Smooth muscle cell (in vitro differentiated cells): ENCODE results near the gene GPR176. TPM values are rescaled to one million over a fixed set of nuclear protein-coding genes. Genes with fewer than 3 reads are reported as not detected.

ENCODE experiments used
- DNase-seq: peaks from one replicate; lab custom pipeline; 2025; ENCODE audit not compliant: unreplicated experiment; lab: John Stamatoyannopoulos, UW
- H2AFZ ChIP-seq: fragments of 200-600 bp; sonication (generic); 2 replicates; pipeline ENCODE4 v1.6.0; 2016; ENCODE audit warnings: antibody characterized with exemption, low read depth, mild to moderate bottlenecking
- H3F3A ChIP-seq: fragments of 200-600 bp; sonication (generic); 2 replicates; pipeline ENCODE4 v1.6.0; 2017; ENCODE audit warnings: antibody characterized with exemption, low read depth
- H3K27ac ChIP-seq: fragments of 200-600 bp; sonication (generic); 2 replicates; pipeline ENCODE4 v1.5.1; 2016; ENCODE audit warnings: low read depth, mild to moderate bottlenecking
- H3K27me3 ChIP-seq: fragments of 200-600 bp; sonication (generic); 2 replicates; pipeline ENCODE4 v1.6.1; 2016; ENCODE audit warnings: low read depth, mild to moderate bottlenecking
- H3K36me3 ChIP-seq: fragments of 200-600 bp; sonication (generic); 2 replicates; pipeline ENCODE4 v1.5.1; 2016; ENCODE audit warnings: low read depth
- H3K4me1 ChIP-seq: fragments of 200-600 bp; sonication (generic); 2 replicates; pipeline ENCODE4 v1.5.1; 2016; ENCODE audit warnings: low read depth
- H3K4me2 ChIP-seq: fragments of 200-600 bp; sonication (generic); 2 replicates; pipeline ENCODE4 v1.6.0; 2016; ENCODE audit warnings: mild to moderate bottlenecking
- H3K4me3 ChIP-seq: fragments of 200-600 bp; sonication (generic); 2 replicates; pipeline ENCODE4 v1.5.1; 2016; ENCODE audit warnings: mild to moderate bottlenecking
- H3K79me2 ChIP-seq: fragments of 200-600 bp; sonication (generic); 2 replicates; pipeline ENCODE4 v1.6.0; 2016; ENCODE audit warnings: low read depth, mild to moderate bottlenecking
- H3K9ac ChIP-seq: fragments of 200-600 bp; sonication (generic); 2 replicates; pipeline ENCODE4 v1.6.0; 2016; ENCODE audit warnings: low read depth
- H3K9me3 ChIP-seq: fragments of 200-600 bp; sonication (generic); replicated peaks from 2 replicates; pipeline ENCODE4 v1.5.1; 2016; ENCODE audit warnings: low read depth
- H4K20me1 ChIP-seq: fragments of 200-600 bp; sonication (generic); 2 replicates; pipeline ENCODE4 v1.6.0; 2016; ENCODE audit warnings: low read depth
- WGBS: methylation state at CpG from one replicate; pipeline ENCODE4 v1.1.7; 2016; ENCODE audit warnings: low lambda C conversion rate; 5-methylcytosine and 5-hydroxymethylcytosine counted together
- polyA plus RNA-seq: library from polyadenylated mRNA; unstranded; fragments of >200 nt; fragmentation: Nextera tagmentation; extraction: Ambion mirVana; gene quantifications from 2 replicates; pipeline ENCODE4 v1.2.1, GENCODE V29; 2016
- small RNA-seq: library from RNA; depleted of rRNA; stranded (forward); fragments of <200 nt; gene quantifications from one replicate; pipeline ENCODE3, GENCODE V24; 2014
- total RNA-seq: library from RNA; depleted of rRNA; stranded (reverse); fragments of >200 nt; gene quantifications from 2 replicates; pipeline ENCODE4 v1.2.3, GENCODE V29; 2014
- TF ChIP-seq, protein P1 (sequence below): fragments of 200-600 bp; sonication (generic); IDR thresholded peaks from 2 replicates; pipeline ENCODE4 v1.5.1; 2017; ENCODE audit warnings: borderline replicate concordance, mild to moderate bottlenecking, antibody characterized with exemption; ENCODE audit not compliant: insufficient read depth, poor library complexity, severe bottlenecking

The GPR176 gene
- total and polyA plus RNA-seq, 2 experiments from 2014 or later = 20.0 to 22.4 TPM

- no peaks in the 10 kb centered on the region for H3K4me1 ChIP-seq
- DNase-seq = no peak
- no peak overlapping the region for H3K4me3 ChIP-seq
- no peaks in the 10 kb centered on the region for H4K20me1 ChIP-seq
- no peaks in the 10 kb centered on the region for H3F3A ChIP-seq
- H3K27ac ChIP-seq = no peak overlapping the region
- no peaks in the 10 kb centered on the region for H3K79me2 ChIP-seq
- no peaks in the 10 kb centered on the region for H3K9me3 ChIP-seq
- WGBS = 49% methylated on average over 2 of the region's 2 CpGs
- TF ChIP-seq, protein P1, sequence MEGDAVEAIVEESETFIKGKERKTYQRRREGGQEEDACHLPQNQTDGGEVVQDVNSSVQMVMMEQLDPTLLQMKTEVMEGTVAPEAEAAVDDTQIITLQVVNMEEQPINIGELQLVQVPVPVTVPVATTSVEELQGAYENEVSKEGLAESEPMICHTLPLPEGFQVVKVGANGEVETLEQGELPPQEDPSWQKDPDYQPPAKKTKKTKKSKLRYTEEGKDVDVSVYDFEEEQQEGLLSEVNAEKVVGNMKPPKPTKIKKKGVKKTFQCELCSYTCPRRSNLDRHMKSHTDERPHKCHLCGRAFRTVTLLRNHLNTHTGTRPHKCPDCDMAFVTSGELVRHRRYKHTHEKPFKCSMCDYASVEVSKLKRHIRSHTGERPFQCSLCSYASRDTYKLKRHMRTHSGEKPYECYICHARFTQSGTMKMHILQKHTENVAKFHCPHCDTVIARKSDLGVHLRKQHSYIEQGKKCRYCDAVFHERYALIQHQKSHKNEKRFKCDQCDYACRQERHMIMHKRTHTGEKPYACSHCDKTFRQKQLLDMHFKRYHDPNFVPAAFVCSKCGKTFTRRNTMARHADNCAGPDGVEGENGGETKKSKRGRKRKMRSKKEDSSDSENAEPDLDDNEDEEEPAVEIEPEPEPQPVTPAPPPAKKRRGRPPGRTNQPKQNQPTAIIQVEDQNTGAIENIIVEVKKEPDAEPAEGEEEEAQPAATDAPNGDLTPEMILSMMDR = peak; percentile 96
- H3K4me2 ChIP-seq = no peak overlapping the region
- H3K9ac ChIP-seq = no peak overlapping the region
- no peaks in the 10 kb centered on the region for H3K27me3 ChIP-seq
- no peak overlapping the region for H2AFZ ChIP-seq
- H3K36me3 ChIP-seq = no peaks in the 10 kb centered on the region
Observed at GRCh38 chr15:39756806-39757522, 163.1 kb downstream of the GPR176 start.

DNA sequence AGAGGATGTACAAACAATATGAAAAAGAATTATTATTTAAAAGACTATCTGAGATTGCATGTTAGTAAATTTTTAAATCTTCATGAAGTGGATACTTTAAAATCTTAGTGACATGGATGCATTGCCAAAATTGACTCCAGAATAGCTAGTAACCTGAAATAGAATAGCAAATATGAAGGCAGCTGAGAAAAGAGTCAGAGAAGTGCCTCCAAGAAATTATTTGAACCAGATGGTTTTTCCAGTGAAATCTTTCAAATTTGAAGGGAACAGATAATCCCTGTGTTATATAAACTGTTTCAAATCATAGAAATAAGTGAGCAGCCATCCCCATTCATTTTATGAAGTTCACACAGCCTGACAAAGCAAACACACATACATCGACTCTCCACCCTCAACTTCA, 167.1 kb downstream of the GPR176 start:
- DNase-seq = no peak
- WGBS = 92% methylated on average over 1 of the region's 1 CpG
- Histone ChIP-seq H2AFZ (no peak overlapping the region), H3K4me3 (no peak overlapping the region), H4K20me1 (no peaks in the 10 kb centered on the region), H3K79me2 (no peaks in the 10 kb centered on the region), H3K27me3 (no peaks in the 10 kb centered on the region), H3K4me2 (no peak overlapping the region), H3K27ac (no peak overlapping the region), H3K9me3 (no peaks in the 10 kb centered on the region), H3K36me3 (no peaks in the 10 kb centered on the region), H3F3A (no peaks in the 10 kb centered on the region), H3K4me1 (no peaks in the 10 kb centered on the region), H3K9ac (no peak overlapping the region)
- TF ChIP-seq, protein P1 = no peak

DNA sequence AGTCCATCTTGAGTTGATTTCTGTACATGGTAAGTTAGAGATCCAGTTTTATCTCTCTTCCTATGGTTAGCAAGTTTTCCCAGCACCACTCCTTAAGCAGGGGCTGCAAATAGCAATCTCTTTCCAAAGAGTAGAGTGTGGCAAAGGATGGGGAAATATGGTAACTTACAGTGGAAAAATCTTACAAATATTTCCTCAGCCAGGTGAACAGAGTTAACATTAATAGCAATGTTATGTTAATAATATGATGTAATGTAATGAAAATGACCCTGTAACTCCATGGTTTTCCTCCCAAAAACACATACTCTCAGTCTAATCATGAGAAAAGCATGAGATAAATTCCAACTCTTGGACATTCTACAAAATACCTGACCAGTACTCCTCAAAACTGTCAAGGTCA, 167.8 kb downstream of the GPR176 start:
- Histone ChIP-seq H3K4me2 (no peak overlapping the region), H2AFZ (no peak overlapping the region), H3K27me3 (no peaks in the 10 kb centered on the region), H3F3A (no peaks in the 10 kb centered on the region), H3K27ac (no peak overlapping the region), H3K4me1 (no peaks in the 10 kb centered on the region), H3K9me3 (no peaks in the 10 kb centered on the region), H3K4me3 (no peak overlapping the region), H3K9ac (no peak overlapping the region), H3K79me2 (no peaks in the 10 kb centered on the region), H4K20me1 (no peaks in the 10 kb centered on the region), H3K36me3 (no peaks in the 10 kb centered on the region)
- DNase-seq = no peak
- TF ChIP-seq, protein P1 = no peak

Small RNA genes lying within 50 kb of the gene (small RNA-seq; reads per million reads assigned to genes)
- not detected for gene RF00019

Other genes with a start within 250 kb of the GPR176 start
- 0.13 and 2.8 TPM in 2 replicates for gene FSIP1, start 137.4 kb downstream of the GPR176 start, total RNA-seq
- gene FSIP1, start 137.4 kb downstream of the GPR176 start, polyA plus RNA-seq = 0.43 and 0.59 TPM in 2 replicates
- 56.5 and 59.0 TPM in 2 replicates for gene EIF2AK4, start 13.8 kb upstream of the GPR176 start, total RNA-seq
- 69.2 and 72.9 TPM in 2 replicates for gene EIF2AK4, start 13.8 kb upstream of the GPR176 start, polyA plus RNA-seq
- 307 and 356 TPM in 2 replicates for gene SRP14, start 118.9 kb upstream of the GPR176 start, total RNA-seq
- 713 and 726 TPM in 2 replicates for gene SRP14, start 118.9 kb upstream of the GPR176 start, polyA plus RNA-seq
- gene BMF, start 188.6 kb upstream of the GPR176 start, total RNA-seq = 9.1 and 11.2 TPM in 2 replicates
- gene BMF, start 188.6 kb upstream of the GPR176 start, polyA plus RNA-seq = 3.6 and 7.5 TPM in 2 replicates
- gene BUB1B, start 240.8 kb upstream of the GPR176 start, total RNA-seq = 11.3 and 15.0 TPM in 2 replicates
- 5.8 and 6.1 TPM in 2 replicates for gene BUB1B, start 240.8 kb upstream of the GPR176 start, polyA plus RNA-seq